Measurements from ENCODE around the gene IL19. TPM values are rescaled to one million over a fixed set of nuclear protein-coding genes. Genes with fewer than 3 reads are reported as not detected.
A peak's percentile ranks its signal among the peaks of the same experiment; 100 is the strongest.

IL19 gene
- total RNA-seq, 2 donors from 2014 or later = not detected

- H3K36me3 Mint-ChIP-seq (ENCODE audit: low read depth) = no peaks in the 10 kb centered on the region
- no peak for ATAC-seq (replicated peaks)
- peaks cover 4% of the 10 kb centered on the region for H3K4me1 Mint-ChIP-seq
- H3K9me3 Mint-ChIP-seq = peaks cover 14% of the 10 kb centered on the region
- H3K27me3 Mint-ChIP-seq = peaks cover 8% of the 10 kb centered on the region
- no peak overlapping the region for H3K4me3 Mint-ChIP-seq
- no peak overlapping the region for H3K27ac Mint-ChIP-seq
Measured at GRCh38 chr1:206875752-206876377, 105.3 kb downstream of the IL19 start.

- no peak overlapping the region for H3K27ac Mint-ChIP-seq
- no peak for ATAC-seq (replicated peaks)
Measured at GRCh38 chr1:206878456-206878855, 107.9 kb downstream of the IL19 start.

GRCh38 chr1:206880314-206880713, 109.7 kb downstream of the IL19 start:
- peak overlapping the region; percentile 25 for H3K27ac Mint-ChIP-seq
- no peaks in the 10 kb centered on the region for H3K4me1 Mint-ChIP-seq
- peak overlapping the region; percentile 7 for H3K4me3 Mint-ChIP-seq
- peak; percentile 96 for ATAC-seq (replicated peaks)
- H3K9me3 Mint-ChIP-seq = peaks cover 10% of the 10 kb centered on the region
- no peaks in the 10 kb centered on the region for H3K36me3 Mint-ChIP-seq (ENCODE audit: low read depth)
- H3K27me3 Mint-ChIP-seq = peaks cover 8% of the 10 kb centered on the region

More at GRCh38 chr1:206878456-206878855, 107.9 kb downstream of the IL19 start:
- Mint-ChIP-seq H3K9me3 (peaks cover 10% of the 10 kb centered on the region), H3K36me3 (ENCODE audit: low read depth) (no peaks in the 10 kb centered on the region), H3K4me1 (peaks cover under 1% of the 10 kb centered on the region), H3K4me3 (no peak overlapping the region), H3K27me3 (peaks cover 4% of the 10 kb centered on the region)

GRCh38 chr1:206882555-206882954, 112.0 kb downstream of the IL19 start:
- Mint-ChIP-seq H3K36me3 (ENCODE audit: low read depth) (no peaks in the 10 kb centered on the region), H3K27me3 (peaks cover 4% of the 10 kb centered on the region), H3K9me3 (peaks cover 1% of the 10 kb centered on the region), H3K4me3 (no peak overlapping the region), H3K4me1 (no peaks in the 10 kb centered on the region), H3K27ac (no peak overlapping the region)
- ATAC-seq (replicated peaks) = no peak

- Mint-ChIP-seq H3K27ac (no peak overlapping the region), H3K27me3 (peaks cover 4% of the 10 kb centered on the region), H3K4me1 (no peaks in the 10 kb centered on the region), H3K4me3 (no peak overlapping the region), H3K36me3 (ENCODE audit: low read depth) (no peaks in the 10 kb centered on the region), H3K9me3 (no peaks in the 10 kb centered on the region)
- no peak for ATAC-seq (replicated peaks)
Measured at GRCh38 chr1:206883160-206883559, 112.6 kb downstream of the IL19 start.

GRCh38 chr1:206883876-206884275, 113.3 kb downstream of the IL19 start:
- H3K4me1 Mint-ChIP-seq = no peaks in the 10 kb centered on the region
- H3K9me3 Mint-ChIP-seq = no peaks in the 10 kb centered on the region
- H3K27me3 Mint-ChIP-seq = peaks cover 4% of the 10 kb centered on the region
- H3K36me3 Mint-ChIP-seq (ENCODE audit: low read depth) = no peaks in the 10 kb centered on the region
- no peak overlapping the region for H3K4me3 Mint-ChIP-seq
- ATAC-seq (replicated peaks) = no peak
- no peak overlapping the region for H3K27ac Mint-ChIP-seq

GRCh38 chr1:206885341-206886060, 114.9 kb downstream of the IL19 start:
- peaks cover 4% of the 10 kb centered on the region for H3K27me3 Mint-ChIP-seq
- no peaks in the 10 kb centered on the region for H3K36me3 Mint-ChIP-seq (ENCODE audit: low read depth)
- ATAC-seq (replicated peaks) = no peak
- H3K4me1 Mint-ChIP-seq = no peaks in the 10 kb centered on the region
- H3K9me3 Mint-ChIP-seq = no peaks in the 10 kb centered on the region
- H3K4me3 Mint-ChIP-seq = no peak overlapping the region
- no peak overlapping the region for H3K27ac Mint-ChIP-seq

- no peak overlapping the region for H3K27ac Mint-ChIP-seq
- H3K9me3 Mint-ChIP-seq = no peaks in the 10 kb centered on the region
- no peaks in the 10 kb centered on the region for H3K36me3 Mint-ChIP-seq (ENCODE audit: low read depth)
- H3K27me3 Mint-ChIP-seq = peaks cover 4% of the 10 kb centered on the region
- ATAC-seq (replicated peaks) = no peak
- H3K4me1 Mint-ChIP-seq = peaks cover 13% of the 10 kb centered on the region
- H3K4me3 Mint-ChIP-seq = no peak overlapping the region
Measured at GRCh38 chr1:206886831-206887230, 116.3 kb downstream of the IL19 start.

- Mint-ChIP-seq H3K27ac (no peak overlapping the region), H3K36me3 (ENCODE audit: low read depth) (no peaks in the 10 kb centered on the region), H3K4me1 (peaks cover 13% of the 10 kb centered on the region), H3K4me3 (no peak overlapping the region), H3K9me3 (no peaks in the 10 kb centered on the region), H3K27me3 (peaks cover 4% of the 10 kb centered on the region)
- ATAC-seq (replicated peaks) = no peak
Measured at GRCh38 chr1:206887701-206888100, 117.1 kb downstream of the IL19 start.

- Mint-ChIP-seq H3K4me3 (peak overlapping the region; percentile 55), H3K27ac (peak overlapping the region; percentile 54), H3K27me3 (no peaks in the 10 kb centered on the region), H3K9me3 (no peaks in the 10 kb centered on the region), H3K36me3 (ENCODE audit: low read depth) (no peaks in the 10 kb centered on the region), H3K4me1 (peaks cover 17% of the 10 kb centered on the region)
- peak; percentile 91 for ATAC-seq (replicated peaks)
Measured at GRCh38 chr1:206890125-206891060, 119.8 kb downstream of the IL19 start.

GRCh38 chr1:206891412-206891811, 120.8 kb downstream of the IL19 start:
- Mint-ChIP-seq H3K27ac (peak overlapping the region; percentile 54), H3K4me3 (peak overlapping the region; percentile 55)
- ATAC-seq (replicated peaks) = peak; percentile 64

More at GRCh38 chr1:206891412-206891811, 120.8 kb downstream of the IL19 start:
- Mint-ChIP-seq H3K4me1 (peaks cover 17% of the 10 kb centered on the region), H3K36me3 (ENCODE audit: low read depth) (no peaks in the 10 kb centered on the region), H3K27me3 (no peaks in the 10 kb centered on the region), H3K9me3 (no peaks in the 10 kb centered on the region)

Other genes with a start within 250 kb of the IL19 start
- 10 to 100 TPM; 63.4 to 64.9 TPM for gene EIF2D, start 158.3 kb upstream of the IL19 start, total RNA-seq
- 10 to 100 TPM in 1 of 2 donors, 1 to 10 TPM in 1; 9.3 to 12.3 TPM for gene DYRK3, start 135.2 kb upstream of the IL19 start, total RNA-seq
- gene MAPKAPK2, start 85.9 kb upstream of the IL19 start, total RNA-seq = 10 to 100 TPM; 64.6 to 85.3 TPM
- 1 to 10 TPM; 1.8 to 3.2 TPM for gene IL10, start 1.7 kb downstream of the IL19 start, total RNA-seq
- not detected for gene IL20, start 94.8 kb downstream of the IL19 start, total RNA-seq
- 1 to 10 TPM in 1 of 2 donors, under 1 TPM in 1; 0.15 to 4.6 TPM for gene IL24, start 126.7 kb downstream of the IL19 start, total RNA-seq
- 10 to 100 TPM; 22.7 to 74.0 TPM for gene FCMR, start 151.2 kb downstream of the IL19 start, total RNA-seq
- gene PIGR, start 175.7 kb downstream of the IL19 start, total RNA-seq = under 1 TPM in 1 of 2 donors, not detected in 1; 0.34 TPM
- not detected for gene FCAMR, start 199.7 kb downstream of the IL19 start, total RNA-seq

Measured in activated T-helper 17 cell treated with anti-CD3 and anti-CD28 coated beads, Interleukin-2, amount 50 U/mL, for 72 hours (primary cell).